ENCODE data around the gene A4GALT. TPM values are rescaled to one million over a fixed set of nuclear protein-coding genes. Genes with fewer than 3 reads are reported as not detected.

The A4GALT gene
- total and polyA plus RNA-seq, 10 of the 15 experiments (the other 5 are each of a cell fraction or from before 2014, with no cell fraction given), result 0.04 to 3.9 (median 2.3) TPM; not detected in 1

DNA sequence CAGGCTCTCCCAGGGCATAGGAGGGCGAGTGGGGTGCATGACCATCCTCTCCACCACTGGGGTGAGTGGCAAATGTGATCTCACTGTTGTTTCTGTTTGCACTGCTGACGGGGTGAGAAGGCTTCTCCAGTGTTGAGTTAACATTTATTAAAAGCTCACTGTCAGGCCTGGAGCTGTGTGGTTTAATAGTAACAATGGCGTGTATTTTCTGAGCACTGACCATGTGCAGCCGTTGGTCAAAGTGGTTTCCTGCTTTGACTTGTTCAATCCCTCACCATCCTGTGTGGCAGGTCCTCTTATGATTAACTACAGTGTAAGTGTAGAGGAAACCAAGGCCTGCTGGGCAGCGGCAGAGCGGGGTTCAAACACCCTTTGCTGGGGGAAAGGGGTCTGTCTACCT, 4.4 kb downstream of the A4GALT start (continued):
- TF ChIP-seq ATF7 (IDR thresholded peaks at IDR 0.05; ENCODE audit: low read depth), result peak; percentile 80
- TF ChIP-seq CBX5 (IDR thresholded peaks at IDR 0.05; ENCODE audit: low read depth), result no peak
- TF ChIP-seq, protein P1, sequence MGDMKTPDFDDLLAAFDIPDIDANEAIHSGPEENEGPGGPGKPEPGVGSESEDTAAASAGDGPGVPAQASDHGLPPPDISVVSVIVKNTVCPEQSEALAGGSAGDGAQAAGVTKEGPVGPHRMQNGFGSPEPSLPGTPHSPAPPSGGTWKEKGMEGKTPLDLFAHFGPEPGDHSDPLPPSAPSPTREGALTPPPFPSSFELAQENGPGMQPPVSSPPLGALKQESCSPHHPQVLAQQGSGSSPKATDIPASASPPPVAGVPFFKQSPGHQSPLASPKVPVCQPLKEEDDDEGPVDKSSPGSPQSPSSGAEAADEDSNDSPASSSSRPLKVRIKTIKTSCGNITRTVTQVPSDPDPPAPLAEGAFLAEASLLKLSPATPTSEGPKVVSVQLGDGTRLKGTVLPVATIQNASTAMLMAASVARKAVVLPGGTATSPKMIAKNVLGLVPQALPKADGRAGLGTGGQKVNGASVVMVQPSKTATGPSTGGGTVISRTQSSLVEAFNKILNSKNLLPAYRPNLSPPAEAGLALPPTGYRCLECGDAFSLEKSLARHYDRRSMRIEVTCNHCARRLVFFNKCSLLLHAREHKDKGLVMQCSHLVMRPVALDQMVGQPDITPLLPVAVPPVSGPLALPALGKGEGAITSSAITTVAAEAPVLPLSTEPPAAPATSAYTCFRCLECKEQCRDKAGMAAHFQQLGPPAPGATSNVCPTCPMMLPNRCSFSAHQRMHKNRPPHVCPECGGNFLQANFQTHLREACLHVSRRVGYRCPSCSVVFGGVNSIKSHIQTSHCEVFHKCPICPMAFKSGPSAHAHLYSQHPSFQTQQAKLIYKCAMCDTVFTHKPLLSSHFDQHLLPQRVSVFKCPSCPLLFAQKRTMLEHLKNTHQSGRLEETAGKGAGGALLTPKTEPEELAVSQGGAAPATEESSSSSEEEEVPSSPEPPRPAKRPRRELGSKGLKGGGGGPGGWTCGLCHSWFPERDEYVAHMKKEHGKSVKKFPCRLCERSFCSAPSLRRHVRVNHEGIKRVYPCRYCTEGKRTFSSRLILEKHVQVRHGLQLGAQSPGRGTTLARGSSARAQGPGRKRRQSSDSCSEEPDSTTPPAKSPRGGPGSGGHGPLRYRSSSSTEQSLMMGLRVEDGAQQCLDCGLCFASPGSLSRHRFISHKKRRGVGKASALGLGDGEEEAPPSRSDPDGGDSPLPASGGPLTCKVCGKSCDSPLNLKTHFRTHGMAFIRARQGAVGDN (IDR thresholded peaks at IDR 0.05), result peak; percentile 77
- TF ChIP-seq, protein P2, sequence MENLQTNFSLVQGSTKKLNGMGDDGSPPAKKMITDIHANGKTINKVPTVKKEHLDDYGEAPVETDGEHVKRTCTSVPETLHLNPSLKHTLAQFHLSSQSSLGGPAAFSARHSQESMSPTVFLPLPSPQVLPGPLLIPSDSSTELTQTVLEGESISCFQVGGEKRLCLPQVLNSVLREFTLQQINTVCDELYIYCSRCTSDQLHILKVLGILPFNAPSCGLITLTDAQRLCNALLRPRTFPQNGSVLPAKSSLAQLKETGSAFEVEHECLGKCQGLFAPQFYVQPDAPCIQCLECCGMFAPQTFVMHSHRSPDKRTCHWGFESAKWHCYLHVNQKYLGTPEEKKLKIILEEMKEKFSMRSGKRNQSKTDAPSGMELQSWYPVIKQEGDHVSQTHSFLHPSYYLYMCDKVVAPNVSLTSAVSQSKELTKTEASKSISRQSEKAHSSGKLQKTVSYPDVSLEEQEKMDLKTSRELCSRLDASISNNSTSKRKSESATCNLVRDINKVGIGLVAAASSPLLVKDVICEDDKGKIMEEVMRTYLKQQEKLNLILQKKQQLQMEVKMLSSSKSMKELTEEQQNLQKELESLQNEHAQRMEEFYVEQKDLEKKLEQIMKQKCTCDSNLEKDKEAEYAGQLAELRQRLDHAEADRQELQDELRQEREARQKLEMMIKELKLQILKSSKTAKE (IDR thresholded peaks at IDR 0.05; ENCODE audit: low read depth, poor library complexity, severe bottlenecking), result peak; percentile 36
- peak; percentile 76 for TF ChIP-seq RUNX3 (IDR thresholded peaks at IDR 0.05; ENCODE audit: low read length)
- TF ChIP-seq BCL11A (IDR thresholded peaks at IDR 0.05; ENCODE audit: low read depth, low read length), result 0 out of 2 replicates have a peak, but pooled peaks have one; percentile 55
- peak; percentile 70 for TF ChIP-seq MXI1 (IDR thresholded peaks at IDR 0.05; ENCODE audit: low read depth, low read length)
